GM10266 (cell line): ENCODE data around the gene DDHD1.

Experiments used
- DNase-seq: peaks from one replicate; pipeline ENCODE4 v3.0.0; 2012; ENCODE audit errors: extremely low spot score
- TF ChIP-seq, protein P1 (sequence below): IDR thresholded peaks from 2 replicates; pipeline ENCODE4 v1.5.1; 2012; ENCODE audit warnings: mild to moderate bottlenecking, low read depth; ENCODE audit not compliant: control insufficient read depth, insufficient read depth; ENCODE audit errors: missing control alignments

Gene DDHD1

DNA sequence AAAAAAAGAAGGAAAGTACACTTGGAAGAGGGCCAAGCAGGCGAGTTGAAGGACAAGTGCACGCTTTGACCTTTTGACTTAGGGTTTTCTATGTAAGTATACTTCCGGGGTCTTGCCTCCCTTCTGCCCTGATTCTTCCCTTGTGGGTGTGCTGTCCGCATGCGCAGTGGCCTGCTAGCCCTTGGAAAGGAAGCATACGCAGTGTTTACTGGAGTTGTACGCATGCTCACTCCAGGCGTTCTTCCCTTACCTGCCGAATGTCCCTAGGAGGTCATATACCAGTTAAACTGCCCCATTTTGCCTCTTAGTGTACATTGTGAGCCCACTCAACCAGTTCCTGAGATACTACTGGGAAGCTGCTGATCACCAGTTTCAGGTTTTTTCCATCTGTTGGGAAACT, 15.7 kb upstream of the DDHD1 start:
- TF ChIP-seq, protein P1, sequence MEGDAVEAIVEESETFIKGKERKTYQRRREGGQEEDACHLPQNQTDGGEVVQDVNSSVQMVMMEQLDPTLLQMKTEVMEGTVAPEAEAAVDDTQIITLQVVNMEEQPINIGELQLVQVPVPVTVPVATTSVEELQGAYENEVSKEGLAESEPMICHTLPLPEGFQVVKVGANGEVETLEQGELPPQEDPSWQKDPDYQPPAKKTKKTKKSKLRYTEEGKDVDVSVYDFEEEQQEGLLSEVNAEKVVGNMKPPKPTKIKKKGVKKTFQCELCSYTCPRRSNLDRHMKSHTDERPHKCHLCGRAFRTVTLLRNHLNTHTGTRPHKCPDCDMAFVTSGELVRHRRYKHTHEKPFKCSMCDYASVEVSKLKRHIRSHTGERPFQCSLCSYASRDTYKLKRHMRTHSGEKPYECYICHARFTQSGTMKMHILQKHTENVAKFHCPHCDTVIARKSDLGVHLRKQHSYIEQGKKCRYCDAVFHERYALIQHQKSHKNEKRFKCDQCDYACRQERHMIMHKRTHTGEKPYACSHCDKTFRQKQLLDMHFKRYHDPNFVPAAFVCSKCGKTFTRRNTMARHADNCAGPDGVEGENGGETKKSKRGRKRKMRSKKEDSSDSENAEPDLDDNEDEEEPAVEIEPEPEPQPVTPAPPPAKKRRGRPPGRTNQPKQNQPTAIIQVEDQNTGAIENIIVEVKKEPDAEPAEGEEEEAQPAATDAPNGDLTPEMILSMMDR, result no peak
- no peak for DNase-seq

DNA sequence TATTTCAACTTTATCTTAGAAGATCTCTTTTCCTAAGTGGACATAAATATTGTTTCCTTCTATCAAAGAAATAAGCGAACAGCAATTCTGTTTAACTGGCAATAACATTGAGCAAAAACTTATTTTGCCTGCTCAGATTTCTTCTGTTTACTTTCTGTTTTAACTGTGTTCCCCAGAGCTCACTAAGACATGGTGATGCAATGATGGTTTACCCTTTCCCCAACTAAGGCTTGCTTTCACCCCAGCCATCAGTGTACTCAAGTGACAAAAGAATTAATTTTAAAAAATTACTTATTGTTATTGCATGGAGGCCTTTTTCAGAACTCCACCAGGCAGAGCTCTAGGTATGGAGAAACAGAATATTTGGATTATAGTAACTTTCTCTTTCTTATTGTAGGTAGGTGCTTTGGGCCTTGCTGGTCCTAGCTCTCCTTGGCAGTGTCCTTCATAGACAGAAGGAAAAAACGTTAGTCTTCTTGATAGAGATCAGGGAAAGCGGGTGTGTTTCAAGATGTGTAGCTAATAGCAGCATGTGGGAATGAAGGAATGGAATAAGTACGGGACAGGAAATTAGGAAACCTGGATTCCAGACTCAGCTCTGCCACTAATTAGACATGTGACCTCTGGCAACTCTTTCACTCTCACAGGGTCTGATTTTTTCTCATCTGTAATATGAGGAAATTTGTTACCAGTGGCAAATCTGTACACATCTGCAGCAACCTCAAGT, 14.6 kb upstream of the DDHD1 start:
- TF ChIP-seq, protein P1, result no peak
- no peak for DNase-seq

DNA sequence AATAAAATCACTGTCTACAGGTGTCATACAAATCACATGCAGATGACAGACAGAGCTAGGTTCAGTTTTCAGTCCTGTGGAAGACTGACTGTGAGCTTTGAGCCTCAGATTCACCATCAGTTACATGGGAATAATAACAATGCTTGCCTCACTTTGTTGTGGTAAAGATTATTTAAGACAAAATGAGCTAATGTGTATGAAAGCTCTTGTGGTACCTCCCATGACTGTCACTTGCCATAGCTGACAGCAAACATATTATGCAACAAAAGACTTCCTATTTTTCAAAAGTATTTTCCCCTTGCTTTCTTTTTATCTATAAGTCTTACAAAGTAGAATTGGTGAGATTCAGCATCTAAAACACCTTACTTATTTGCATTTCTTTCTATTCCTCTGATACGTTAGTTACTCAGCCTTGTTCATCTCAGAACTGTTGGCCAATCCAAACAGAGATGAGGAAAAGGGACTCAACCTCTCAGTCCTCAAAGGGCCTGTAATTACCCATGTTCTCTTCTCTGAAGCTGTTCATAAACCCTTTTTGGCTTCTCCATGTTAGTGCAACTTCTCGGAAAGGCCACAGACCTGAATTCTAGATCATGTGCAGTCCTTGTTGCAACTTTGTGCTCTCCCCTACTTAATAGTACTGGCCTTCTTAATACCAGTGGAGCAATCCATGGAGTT, 8.8 kb upstream of the DDHD1 start:
- TF ChIP-seq, protein P1, result no peak
- no peak for DNase-seq

DNA sequence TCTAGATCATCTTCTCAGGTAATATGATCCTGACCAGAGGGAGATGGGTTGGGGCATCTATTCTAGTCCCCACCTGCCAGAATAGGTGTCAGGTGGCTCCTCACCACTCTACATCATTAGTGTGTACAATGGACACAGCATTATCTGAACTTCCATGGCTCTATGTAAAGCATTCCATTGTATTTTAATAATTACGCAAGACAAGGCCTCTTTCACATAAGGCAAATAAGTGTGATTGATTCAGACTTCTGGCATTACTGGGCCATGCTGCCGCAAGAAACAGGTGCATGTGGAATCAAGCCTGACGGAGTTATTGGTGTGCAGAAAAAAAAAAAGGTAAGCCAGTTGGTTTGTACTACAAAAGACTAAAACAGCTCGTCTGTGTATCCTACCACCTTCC, 3.1 kb upstream of the DDHD1 start:
- no peak for DNase-seq
- TF ChIP-seq, protein P1, result no peak

DNA sequence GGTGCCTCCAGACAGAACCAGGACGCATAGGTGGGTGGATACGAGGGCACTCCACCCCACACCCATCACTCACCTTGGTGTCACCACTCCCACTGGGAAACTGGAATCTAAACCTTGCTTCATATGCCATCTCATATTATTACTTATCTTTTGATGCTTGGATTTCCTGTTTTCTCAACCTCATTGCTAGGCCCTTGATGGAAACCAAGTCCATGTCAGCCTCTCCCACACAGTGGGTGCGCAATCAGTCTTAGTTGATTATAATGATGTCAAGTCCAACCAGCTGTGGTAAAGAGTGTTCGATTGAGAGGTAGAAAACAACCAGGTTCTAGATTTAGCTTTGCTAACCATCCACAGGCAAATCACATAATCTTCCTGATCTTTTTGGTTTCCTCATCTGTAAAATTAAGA, 584 bp upstream of the DDHD1 start:
- DNase-seq, result no peak
- TF ChIP-seq, protein P1, result peak; percentile 4

DNA sequence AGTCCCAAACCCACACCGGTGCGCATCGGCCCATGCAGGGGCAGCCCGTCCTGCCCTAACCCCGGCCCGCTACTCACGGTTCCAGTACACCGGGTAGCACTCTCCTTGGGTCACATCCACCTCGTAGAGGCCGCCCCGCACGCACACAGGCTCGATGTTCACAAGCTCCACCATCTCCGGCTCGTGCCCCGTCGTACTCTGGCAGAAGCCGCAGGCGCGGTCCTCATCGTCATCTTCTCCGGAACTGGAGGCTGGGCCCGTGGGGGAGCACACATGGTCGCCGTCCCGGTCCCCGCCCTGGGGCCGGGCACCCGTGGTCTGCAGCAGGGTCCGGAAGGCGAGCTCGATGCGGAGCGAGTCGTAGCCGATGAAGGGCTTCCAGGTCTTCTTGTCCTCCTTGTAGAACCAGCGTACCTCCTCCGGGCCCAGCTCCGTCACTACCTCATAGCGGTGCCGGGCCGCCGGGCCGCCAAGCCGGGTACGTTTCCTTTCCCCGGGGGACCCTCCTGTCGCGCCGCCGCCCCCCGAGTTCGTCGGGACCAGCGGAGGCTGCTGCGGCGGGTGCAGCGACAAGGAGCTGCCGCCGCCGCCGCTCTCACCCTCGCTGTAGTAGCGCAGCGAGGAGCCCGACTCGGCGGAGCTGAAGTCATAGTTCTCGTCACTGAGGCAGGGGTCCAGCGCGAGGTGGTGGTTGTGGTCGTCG, 788 bp downstream of the DDHD1 start:
- DNase-seq, result peak; percentile 59
- TF ChIP-seq, protein P1, result no peak
